Prostate gland (tissue), 2 donors: Measurements from ENCODE around the gene PECR. TPM values are rescaled to one million over a fixed set of nuclear protein-coding genes. Genes with fewer than 3 reads are reported as not detected.

Source experiments
- DNase-seq: peaks from one replicate; pipeline ENCODE4 v3.0.0-alpha.2; 2019; ENCODE audit warnings: low spot score
- H3K27ac ChIP-seq, 2 donors: fragments of 200-600 bp; sonication (generic); 2 replicates each; pipeline ENCODE4 v1.5.1; 2017 to 2019
- H3K27me3 ChIP-seq: fragments of 200-600 bp; sonication (generic); replicated peaks from 2 replicates; pipeline ENCODE4 v1.5.1; 2019; ENCODE audit not compliant: insufficient read depth
- H3K36me3 ChIP-seq, 2 donors: fragments of 200-600 bp; sonication (generic); 1 replicate in 1 of 2; 2 replicates in 1 of 2; pipeline versions ENCODE4 v1.5.1 to v1.8.1; 2017 to 2019
- H3K4me1 ChIP-seq: fragments of 200-600 bp; sonication (generic); replicated peaks from 2 replicates; pipeline ENCODE4 v1.5.1; 2019
- H3K4me3 ChIP-seq, 2 donors: fragments of 200-600 bp; sonication (generic); 2 replicates each; pipeline ENCODE4 v1.5.1; 2017 to 2019
- H3K9me3 ChIP-seq: fragments of 200-600 bp; sonication (generic); 2 replicates; pipeline ENCODE4 v1.5.1; 2017
- POLR2A ChIP-seq: fragments of 450-650 bp; IDR thresholded peaks from one replicate; pipeline ENCODE4 v1.6.1; 2016; ENCODE audit warnings: antibody characterized with exemption, mild to moderate bottlenecking
- POLR2AphosphoS5 ChIP-seq: sonication (generic); formaldehyde crosslinking; IDR thresholded peaks from one replicate; pipeline ENCODE4 v1.6.1; 2017; ENCODE audit warnings: antibody characterized with exemption
- WGBS: methylation state at CpG from one replicate; pipeline ENCODE4 v1.1.5; 2018; 5-methylcytosine and 5-hydroxymethylcytosine counted together
- intact Hi-C: fragments of 100-400 bp; cut with DNase I; formaldehyde crosslinking; loops from one replicate; pipeline ENCODE4 v1.14.2; 2022
- total RNA-seq, 2 donors: library from RNA; depleted of rRNA; stranded (reverse); fragments of >200 nt; gene quantifications; one replicate each; pipeline ENCODE4 v1.1.0, GENCODE V29; 2016
- TF ChIP-seq, protein P1 (sequence below), 4 experiments: fragments of 200-600 bp in 2 of 4; fragments of 450-650 bp in 2 of 4; sonication (generic) in 2 of 4; IDR thresholded peaks; 1 replicate in 3 of 4; 2 replicates in 1 of 4; pipeline ENCODE4 v1.5.1; 2016 to 2019; ENCODE audit warnings: antibody characterized with exemption in 4 of 4, mild to moderate bottlenecking in 2 of 4, moderate library complexity in 2 of 4

PECR gene
- total RNA-seq, 2 donors from 2014 or later, result 6.9 to 16.3 TPM

DNA sequence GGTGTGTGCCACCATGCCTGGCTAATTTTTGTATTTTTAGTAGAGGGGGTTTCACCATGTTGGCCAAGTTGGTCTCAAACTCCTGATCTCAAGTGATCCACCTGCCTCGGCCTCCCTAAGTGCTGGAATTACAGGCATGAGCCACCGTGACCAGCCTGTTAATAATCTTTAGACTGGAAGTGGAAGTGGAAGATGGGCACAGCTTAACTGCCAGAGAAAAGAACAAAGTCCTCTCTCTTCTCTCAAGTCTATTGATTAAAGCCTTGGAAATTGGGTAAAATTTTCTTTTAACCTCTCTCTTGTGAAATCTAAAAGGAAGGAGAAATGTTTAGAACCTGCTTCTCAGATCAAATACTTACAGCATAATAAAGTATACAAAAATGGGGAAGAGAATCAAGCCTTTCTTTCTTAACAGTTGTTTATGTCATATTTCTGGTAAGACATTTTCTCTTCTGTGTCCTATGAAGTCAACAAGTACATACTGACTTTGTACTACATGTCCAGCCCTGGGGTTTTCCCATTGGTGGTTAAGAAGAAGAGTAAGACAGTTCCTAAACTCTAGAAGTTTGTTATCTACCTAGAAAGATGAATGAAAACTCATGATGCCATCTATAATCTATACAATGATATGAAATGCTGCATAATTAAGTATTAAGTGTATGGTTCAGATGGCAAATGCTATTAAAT, 4.7 kb upstream of the PECR start:
- WGBS, result 92% methylated on average over 2 of the region's 2 CpGs
- Histone ChIP-seq H3K27me3 (no peaks in the 10 kb centered on the region), H3K9me3 (no peaks in the 10 kb centered on the region), H3K4me3 (no peak overlapping the region), H3K36me3 (no peaks in the 10 kb centered on the region), H3K27ac (no peak overlapping the region), H3K4me1 (no peaks in the 10 kb centered on the region)
- no peak for DNase-seq
- intact Hi-C loops, result no loop called here
- TF ChIP-seq, protein P1, sequence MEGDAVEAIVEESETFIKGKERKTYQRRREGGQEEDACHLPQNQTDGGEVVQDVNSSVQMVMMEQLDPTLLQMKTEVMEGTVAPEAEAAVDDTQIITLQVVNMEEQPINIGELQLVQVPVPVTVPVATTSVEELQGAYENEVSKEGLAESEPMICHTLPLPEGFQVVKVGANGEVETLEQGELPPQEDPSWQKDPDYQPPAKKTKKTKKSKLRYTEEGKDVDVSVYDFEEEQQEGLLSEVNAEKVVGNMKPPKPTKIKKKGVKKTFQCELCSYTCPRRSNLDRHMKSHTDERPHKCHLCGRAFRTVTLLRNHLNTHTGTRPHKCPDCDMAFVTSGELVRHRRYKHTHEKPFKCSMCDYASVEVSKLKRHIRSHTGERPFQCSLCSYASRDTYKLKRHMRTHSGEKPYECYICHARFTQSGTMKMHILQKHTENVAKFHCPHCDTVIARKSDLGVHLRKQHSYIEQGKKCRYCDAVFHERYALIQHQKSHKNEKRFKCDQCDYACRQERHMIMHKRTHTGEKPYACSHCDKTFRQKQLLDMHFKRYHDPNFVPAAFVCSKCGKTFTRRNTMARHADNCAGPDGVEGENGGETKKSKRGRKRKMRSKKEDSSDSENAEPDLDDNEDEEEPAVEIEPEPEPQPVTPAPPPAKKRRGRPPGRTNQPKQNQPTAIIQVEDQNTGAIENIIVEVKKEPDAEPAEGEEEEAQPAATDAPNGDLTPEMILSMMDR (IDR thresholded peaks at IDR 0.05), result no peak
- TF ChIP-seq POLR2A (no peak), POLR2AphosphoS5 (no peak)

DNA sequence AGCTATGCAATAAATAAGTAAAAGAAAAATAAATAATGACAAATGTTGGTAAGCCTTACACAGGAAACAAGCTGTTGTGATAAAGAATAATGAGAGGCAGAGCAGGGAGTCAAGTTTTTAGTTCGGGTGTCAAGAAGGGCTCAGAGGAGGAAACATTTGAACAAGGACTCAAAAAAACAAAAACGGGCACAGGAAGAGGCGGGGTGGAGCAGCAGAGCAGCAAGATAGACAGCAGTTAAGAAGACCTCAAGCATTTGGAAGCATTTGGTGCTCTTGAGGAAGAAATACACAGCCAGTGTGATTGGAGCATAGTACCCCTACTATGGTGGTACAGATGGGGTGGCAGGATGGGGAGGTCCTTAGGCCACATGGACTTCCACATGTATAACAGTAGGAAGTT, 2.9 kb upstream of the PECR start:
- H3K27ac ChIP-seq, result no peak overlapping the region
- H3K36me3 ChIP-seq, result no peaks in the 10 kb centered on the region
- WGBS, result 81% methylated on average over 3 of the region's 3 CpGs
- H3K4me3 ChIP-seq, result no peak overlapping the region
- no peak for TF ChIP-seq POLR2AphosphoS5
- TF ChIP-seq, protein P1 (IDR thresholded peaks at IDR 0.05), result no peak
- no peak for TF ChIP-seq POLR2A
- no peaks in the 10 kb centered on the region for H3K27me3 ChIP-seq
- DNase-seq, result no peak
- H3K4me1 ChIP-seq, result no peaks in the 10 kb centered on the region
- H3K9me3 ChIP-seq, result no peaks in the 10 kb centered on the region
- intact Hi-C loops, result no loop called here

DNA sequence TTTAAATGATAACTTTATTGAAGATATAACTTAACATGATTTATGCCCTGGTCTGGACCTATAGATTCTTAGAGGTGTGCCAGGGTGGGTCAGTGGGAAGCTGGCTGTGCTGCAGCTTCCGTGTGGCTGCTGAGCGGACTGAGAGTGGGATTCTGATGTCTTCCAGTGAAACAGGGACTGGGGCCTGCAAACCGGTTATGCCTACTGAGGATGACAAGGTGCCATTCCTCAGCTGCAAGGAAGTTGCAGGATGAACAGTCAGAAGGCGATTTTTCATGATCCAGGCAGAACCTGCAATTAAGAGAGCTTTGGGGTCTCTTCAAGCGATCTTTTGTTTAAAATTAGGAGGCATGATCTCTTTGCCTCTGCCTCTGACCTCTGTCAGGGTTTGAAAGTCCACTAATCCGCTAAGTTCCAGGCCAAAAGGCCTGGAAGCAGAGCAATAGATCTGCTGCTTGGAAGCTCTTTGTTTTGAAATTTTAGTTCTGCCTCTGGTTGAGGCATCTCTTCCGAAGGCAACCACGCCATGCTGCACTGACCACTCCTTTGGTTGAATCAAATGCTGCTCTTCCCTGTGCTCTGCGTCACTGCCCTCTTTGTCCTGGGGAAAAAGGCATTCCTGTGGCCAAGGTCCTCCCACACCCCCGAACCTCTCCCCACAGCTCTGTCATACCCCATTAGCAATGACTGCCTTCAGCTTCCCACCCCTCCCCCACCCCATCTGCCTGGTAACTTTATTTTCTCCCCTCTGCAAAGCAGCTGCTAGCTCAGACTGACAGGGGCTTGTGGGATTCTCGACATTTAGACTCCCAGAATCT, 2.1 kb upstream of the PECR start:
- Histone ChIP-seq H3K4me1 (no peaks in the 10 kb centered on the region), H3K4me3 (no peak overlapping the region), H3K27me3 (no peaks in the 10 kb centered on the region), H3K36me3 (no peaks in the 10 kb centered on the region), H3K27ac (no peak overlapping the region), H3K9me3 (no peaks in the 10 kb centered on the region)
- no peak for DNase-seq
- WGBS, result 92% methylated on average over 11 of the region's 11 CpGs
- TF ChIP-seq POLR2A (no peak), POLR2AphosphoS5 (no peak)
- intact Hi-C loops, result no loop called here

DNA sequence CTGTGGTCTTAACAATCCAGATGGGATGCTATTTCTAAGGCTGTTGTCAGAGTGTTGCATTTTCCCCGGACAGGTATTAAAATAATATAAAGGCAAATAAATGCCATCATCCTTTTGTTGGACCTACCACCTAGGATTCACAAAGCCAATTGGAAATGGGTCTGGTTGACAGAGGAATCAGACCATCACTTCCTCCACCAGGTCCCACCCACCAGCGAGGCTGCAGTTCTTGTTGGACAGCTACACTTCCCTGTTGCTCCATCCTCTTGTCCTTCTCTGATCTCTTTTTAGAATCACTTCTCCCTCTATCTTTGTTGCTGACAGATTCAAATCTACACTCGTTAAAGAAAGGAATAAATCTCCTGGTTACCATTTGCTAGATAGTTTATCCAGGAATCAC, 1.2 kb upstream of the PECR start:
- no peaks in the 10 kb centered on the region for H3K9me3 ChIP-seq
- TF ChIP-seq, protein P1 (IDR thresholded peaks at IDR 0.05), result no peak
- TF ChIP-seq POLR2AphosphoS5 (no peak), POLR2A (no peak)
- H3K4me3 ChIP-seq, result no peak overlapping the region
- no peak for DNase-seq
- H3K4me1 ChIP-seq, result no peaks in the 10 kb centered on the region
- H3K27ac ChIP-seq, result no peak overlapping the region
- no peaks in the 10 kb centered on the region for H3K36me3 ChIP-seq
- no peaks in the 10 kb centered on the region for H3K27me3 ChIP-seq
- WGBS, result 75% methylated on average over 3 of the region's 3 CpGs
- intact Hi-C loops, result no loop called here

DNA sequence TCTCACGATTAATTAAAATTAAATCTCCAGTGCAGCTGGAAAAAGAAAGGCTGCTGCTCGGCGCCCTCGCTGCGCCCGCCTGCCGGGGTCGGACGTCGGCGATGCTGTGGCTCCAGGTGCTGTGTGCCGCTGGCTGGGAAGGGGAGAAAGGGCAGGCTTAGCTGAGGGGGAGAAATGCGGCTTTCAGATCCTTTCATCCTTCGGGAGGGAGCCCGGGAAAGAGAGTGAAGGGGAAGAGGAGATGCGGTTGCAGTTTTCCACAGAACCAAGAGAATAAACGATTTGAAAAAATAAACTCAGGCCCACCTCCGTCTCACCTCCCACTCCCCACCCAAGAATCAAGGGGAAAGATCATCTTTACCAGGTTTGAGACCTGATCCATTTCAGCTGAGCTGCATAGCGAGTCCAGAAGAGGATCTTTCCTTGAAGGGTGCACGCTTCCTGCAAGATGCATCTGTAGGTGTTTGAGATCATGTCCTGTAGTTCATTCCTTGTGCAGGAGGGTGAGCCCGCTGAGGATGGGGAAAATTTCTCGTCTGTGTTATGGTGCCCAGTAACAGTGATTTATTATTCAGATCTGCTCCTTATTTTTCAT, 605 bp upstream of the PECR start:
- WGBS, result 12% methylated on average over 22 of the region's 22 CpGs
- H3K4me3 ChIP-seq, result peak overlapping the region; percentile 44 to 68
- no peaks in the 10 kb centered on the region for H3K9me3 ChIP-seq
- peak overlapping the region in 1 of 2 donors; percentile 8 for H3K27ac ChIP-seq
- H3K36me3 ChIP-seq, result no peaks in the 10 kb centered on the region
- H3K4me1 ChIP-seq, result no peaks in the 10 kb centered on the region
- intact Hi-C loops, result no loop called here
- no peak for DNase-seq
- no peaks in the 10 kb centered on the region for H3K27me3 ChIP-seq
- TF ChIP-seq, protein P1 (IDR thresholded peaks at IDR 0.05), result no peak
- no peak for TF ChIP-seq POLR2AphosphoS5
- no peak for TF ChIP-seq POLR2A
